Type B pancreatic cell (in vitro differentiated cells): ENCODE results near the gene CRTC3. TPM values are rescaled to one million over a fixed set of nuclear protein-coding genes. Genes with fewer than 3 reads are reported as not detected.

ENCODE experiments used
- DNase-seq: peaks from one replicate; pipeline ENCODE4 v3.0.0; 2021; ENCODE audit warnings: mixed read lengths; ENCODE audit not compliant: unreplicated experiment; ENCODE audit errors: extremely low spot score
- H3K27ac Mint-ChIP-seq: 2 replicates; pipeline ENCODE4 v1.8.0; 2021; ENCODE audit warnings: mild to moderate bottlenecking, mixed read lengths
- H3K27me3 Mint-ChIP-seq: 2 replicates; pipeline ENCODE4 v1.8.0; 2021; ENCODE audit warnings: mixed read lengths
- H3K36me3 Mint-ChIP-seq: 2 replicates; pipeline ENCODE4 v1.8.0; 2021; ENCODE audit warnings: mixed read lengths
- H3K4me1 Mint-ChIP-seq: one replicate; pipeline ENCODE4 v1.8.0; 2021; ENCODE audit warnings: mixed read lengths; ENCODE audit not compliant: unreplicated experiment
- H3K4me3 Mint-ChIP-seq: 2 replicates; pipeline ENCODE4 v1.8.0; 2021; ENCODE audit warnings: mild to moderate bottlenecking, mixed read lengths
- H3K9me3 Mint-ChIP-seq: 2 replicates; pipeline ENCODE4 v1.8.0; 2021; ENCODE audit warnings: mixed read lengths
- CTCF ChIP-seq: fragments of 200-600 bp; sonication (generic); conservative IDR thresholded peaks from 2 replicates; pipeline ENCODE4 v1.5.0; 2021; ENCODE audit warnings: antibody characterized with exemption, mild to moderate bottlenecking
- total RNA-seq: library from RNA; stranded (reverse); gene quantifications from 2 replicates; pipeline ENCODE4 v1.2.1, GENCODE V29; 2021; ENCODE audit warnings: low replicate concordance

CRTC3 gene
- total RNA-seq, 1 donor from 2014 or later, result 31.4 TPM

- H3K4me3 Mint-ChIP-seq, result no peak overlapping the region
- H3K9me3 Mint-ChIP-seq, result no peaks in the 10 kb centered on the region
- no peak for DNase-seq
- no peaks in the 10 kb centered on the region for H3K27me3 Mint-ChIP-seq
- H3K27ac Mint-ChIP-seq, result no peak overlapping the region
- peaks cover 32% of the 10 kb centered on the region for H3K36me3 Mint-ChIP-seq
- no peak for TF ChIP-seq CTCF
- peaks cover 14% of the 10 kb centered on the region for H3K4me1 Mint-ChIP-seq
Observed at GRCh38 chr15:90599644-90600043, 69.9 kb downstream of the CRTC3 start.

GRCh38 chr15:90600954-90601353, 71.2 kb downstream of the CRTC3 start:
- Mint-ChIP-seq H3K27ac (no peak overlapping the region), H3K9me3 (no peaks in the 10 kb centered on the region), H3K4me1 (peaks cover 7% of the 10 kb centered on the region), H3K27me3 (no peaks in the 10 kb centered on the region), H3K36me3 (peaks cover 26% of the 10 kb centered on the region), H3K4me3 (no peak overlapping the region)
- DNase-seq, result no peak
- no peak for TF ChIP-seq CTCF

- no peaks in the 10 kb centered on the region for H3K9me3 Mint-ChIP-seq
- peaks cover 23% of the 10 kb centered on the region for H3K36me3 Mint-ChIP-seq
- no peak for DNase-seq
- H3K4me3 Mint-ChIP-seq, result no peak overlapping the region
- TF ChIP-seq CTCF, result peak; percentile 44
- peaks cover 13% of the 10 kb centered on the region for H3K4me1 Mint-ChIP-seq
- no peaks in the 10 kb centered on the region for H3K27me3 Mint-ChIP-seq
- no peak overlapping the region for H3K27ac Mint-ChIP-seq
Observed at GRCh38 chr15:90603893-90604292, 74.2 kb downstream of the CRTC3 start.

GRCh38 chr15:90606641-90607040, 76.9 kb downstream of the CRTC3 start:
- Mint-ChIP-seq H3K36me3 (peaks cover 24% of the 10 kb centered on the region), H3K9me3 (no peaks in the 10 kb centered on the region), H3K27ac (no peak overlapping the region), H3K4me1 (peaks cover 21% of the 10 kb centered on the region), H3K27me3 (no peaks in the 10 kb centered on the region), H3K4me3 (no peak overlapping the region)
- no peak for TF ChIP-seq CTCF
- no peak for DNase-seq

- Mint-ChIP-seq H3K4me3 (no peak overlapping the region), H3K36me3 (peaks cover 22% of the 10 kb centered on the region), H3K27me3 (no peaks in the 10 kb centered on the region), H3K4me1 (peaks cover 21% of the 10 kb centered on the region), H3K27ac (peak overlapping the region; percentile 35), H3K9me3 (no peaks in the 10 kb centered on the region)
- DNase-seq, result no peak
- no peak for TF ChIP-seq CTCF
Observed at GRCh38 chr15:90607361-90607760, 77.6 kb downstream of the CRTC3 start.
